Stimulated activated CD4-positive, alpha-beta T cell treated with anti-CD3 and anti-CD28 coated beads, TNF-alpha, amount 100 ng/mL, for 4 hours (primary cell): ENCODE results near the gene S100A2.
"Not testable (repeated sequence)": the region's sequence is repeated elsewhere in the genome, so short reads cannot be mapped to it uniquely, and the experiment has no call there.

Experiments
- DNase-seq, 3 experiments: peaks; one replicate each; pipeline ENCODE4 v3.0.0-alpha.2; 2020; ENCODE audit warnings: low read depth in 3 of 3

The S100A2 gene

DNA sequence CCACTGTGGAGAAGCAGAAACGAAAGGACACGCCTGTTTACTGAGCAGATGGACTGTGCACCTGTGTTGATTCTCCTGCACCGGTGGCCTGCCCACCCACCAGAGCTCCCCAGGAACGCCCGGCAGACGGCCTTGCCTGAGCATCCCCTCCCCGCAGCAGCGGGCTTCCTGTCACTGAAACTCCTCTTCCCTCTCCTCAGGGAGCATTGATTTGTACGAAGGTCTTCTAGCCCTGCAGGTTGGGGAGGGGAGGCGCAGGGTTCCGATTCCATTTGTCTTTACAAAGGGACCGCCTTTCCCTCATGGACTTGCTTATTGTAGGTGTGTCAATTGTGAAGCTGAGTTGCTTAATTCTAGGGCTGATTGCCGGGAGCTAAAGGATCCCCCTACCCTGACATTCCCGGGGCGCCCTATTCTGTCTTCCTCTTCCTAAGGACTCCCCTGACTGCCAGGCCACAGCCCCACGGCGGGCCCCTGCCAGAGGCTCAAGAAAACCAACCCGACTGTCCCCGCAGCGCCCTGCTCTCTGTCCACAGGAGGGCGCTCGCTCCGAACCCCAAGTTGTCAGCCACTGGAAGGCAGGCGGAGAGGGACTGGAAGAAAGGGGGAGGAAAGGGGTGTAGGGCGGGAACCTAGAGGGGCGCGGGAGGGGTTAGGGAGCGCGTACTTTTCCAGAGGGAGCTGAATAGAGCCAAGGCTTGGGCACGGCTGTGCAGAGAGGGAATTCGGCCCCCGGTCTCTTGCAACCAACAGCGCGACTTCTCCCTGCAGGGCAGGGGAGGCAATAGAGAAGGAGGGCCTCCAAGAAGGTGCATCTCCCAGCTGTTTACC, 32.7 kb downstream of the S100A2 start:
- DNase-seq: peak; percentile 55 to 66 (median 58)

DNA sequence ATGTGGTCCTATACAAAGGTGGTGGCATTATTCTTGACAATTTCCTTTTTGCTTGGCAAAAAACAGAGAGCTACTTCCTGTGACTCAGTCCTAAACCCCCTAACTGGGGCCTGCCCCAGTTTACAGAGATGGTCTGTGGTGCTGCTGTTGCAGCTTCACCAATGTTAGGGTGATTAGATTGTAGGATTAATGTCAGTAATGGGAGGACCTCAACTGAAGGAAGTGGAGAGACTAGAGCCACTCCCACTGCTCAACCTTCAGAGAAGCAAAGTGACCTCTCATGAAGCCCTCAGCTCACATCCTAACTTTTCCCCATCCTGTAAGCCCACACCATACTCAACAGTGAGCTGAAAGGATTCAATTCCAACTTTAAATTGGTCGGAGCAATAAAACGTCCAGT, 33.5 kb downstream of the S100A2 start:
- DNase-seq: peak in 1 of 3 experiments; percentile 36

DNA sequence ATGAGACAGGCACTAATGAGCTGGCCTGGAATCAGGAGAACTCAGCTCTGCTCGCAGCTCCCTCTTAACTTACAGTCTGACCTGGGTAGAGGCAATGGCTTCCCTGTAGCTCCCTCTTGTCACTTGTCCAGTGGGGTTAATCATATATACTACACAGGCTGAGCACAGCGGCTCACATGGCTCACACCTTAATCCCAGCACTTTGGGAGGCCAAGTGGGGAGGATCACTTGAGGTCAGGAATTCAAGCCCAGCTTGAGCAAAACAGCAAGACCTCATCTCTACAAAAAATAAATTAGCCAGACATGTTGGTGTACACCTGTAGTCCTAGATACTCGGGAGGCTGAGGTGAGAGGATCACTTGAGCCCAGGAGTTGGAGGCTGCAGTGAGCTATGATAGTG, 34.0 kb downstream of the S100A2 start:
- no peak for DNase-seq

DNA sequence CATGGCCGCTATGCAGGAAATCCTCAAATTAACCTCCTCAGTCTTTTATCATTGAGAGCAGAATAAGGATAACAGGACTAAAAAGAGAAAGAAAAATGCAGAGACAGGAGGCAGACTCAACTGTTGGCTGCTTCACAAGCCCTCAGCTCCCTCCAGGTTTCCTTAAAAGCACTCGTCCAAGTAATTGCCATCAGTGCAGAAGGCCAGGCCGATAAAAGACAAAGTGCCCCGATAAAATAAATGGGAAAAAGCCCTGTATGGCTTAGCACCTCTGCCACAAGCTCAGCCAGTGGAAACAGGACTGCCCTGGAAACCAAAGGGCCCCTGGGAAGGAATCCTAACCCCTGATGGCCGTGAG, 38.0 kb downstream of the S100A2 start:
- DNase-seq: no peak

DNA sequence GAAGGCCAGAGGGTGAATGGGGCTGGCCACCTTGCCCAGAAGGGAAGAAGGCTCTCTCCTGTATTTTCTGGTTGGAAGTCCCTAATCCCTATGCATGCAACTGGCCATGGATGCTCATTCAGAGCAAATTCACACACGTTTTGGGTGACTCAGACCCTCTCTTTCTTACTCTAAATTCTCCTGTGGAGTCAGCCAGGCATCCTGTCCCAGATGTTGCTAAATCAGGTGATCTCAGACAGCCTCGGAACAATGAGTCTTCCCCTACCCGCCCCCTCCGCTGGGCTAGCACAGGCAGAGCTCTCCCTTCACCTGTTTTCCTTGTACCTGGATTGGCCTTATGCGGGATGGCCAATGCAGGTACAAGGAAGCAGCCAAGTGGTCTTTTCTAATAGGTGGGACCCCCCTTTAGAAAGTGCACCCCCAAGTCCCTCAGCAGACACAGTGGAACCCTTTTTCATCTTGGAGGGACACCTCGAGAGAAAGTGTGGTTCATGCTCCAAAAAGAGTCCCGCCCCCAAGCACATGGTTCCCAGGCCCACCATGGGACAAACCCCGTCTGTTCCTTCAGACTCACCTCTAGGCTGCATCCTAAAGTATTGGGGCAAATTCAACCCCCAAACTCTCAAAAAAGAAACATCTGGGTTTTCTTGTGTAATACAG, 38.5 kb downstream of the S100A2 start:
- DNase-seq: no peak

DNA sequence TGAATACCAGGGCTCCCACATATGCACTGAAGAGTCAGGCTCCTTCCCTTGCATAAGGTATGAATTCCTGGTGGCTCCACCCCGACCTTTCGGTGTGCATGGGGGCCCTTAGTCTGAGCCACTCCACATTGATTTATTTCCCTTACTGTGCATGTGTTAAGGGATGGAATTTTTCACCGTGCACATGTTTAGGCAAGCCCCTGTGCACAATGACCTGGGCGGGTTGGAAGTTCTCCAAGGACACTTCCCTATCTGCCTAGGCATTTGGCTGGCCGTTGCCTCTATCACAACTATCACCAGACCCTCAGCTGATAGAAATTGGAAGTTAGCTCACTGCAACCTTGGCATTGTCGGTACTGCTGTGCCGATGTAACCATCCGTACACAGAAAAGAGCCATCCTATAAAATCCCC, 39.5 kb downstream of the S100A2 start:
- no peak for DNase-seq

DNA sequence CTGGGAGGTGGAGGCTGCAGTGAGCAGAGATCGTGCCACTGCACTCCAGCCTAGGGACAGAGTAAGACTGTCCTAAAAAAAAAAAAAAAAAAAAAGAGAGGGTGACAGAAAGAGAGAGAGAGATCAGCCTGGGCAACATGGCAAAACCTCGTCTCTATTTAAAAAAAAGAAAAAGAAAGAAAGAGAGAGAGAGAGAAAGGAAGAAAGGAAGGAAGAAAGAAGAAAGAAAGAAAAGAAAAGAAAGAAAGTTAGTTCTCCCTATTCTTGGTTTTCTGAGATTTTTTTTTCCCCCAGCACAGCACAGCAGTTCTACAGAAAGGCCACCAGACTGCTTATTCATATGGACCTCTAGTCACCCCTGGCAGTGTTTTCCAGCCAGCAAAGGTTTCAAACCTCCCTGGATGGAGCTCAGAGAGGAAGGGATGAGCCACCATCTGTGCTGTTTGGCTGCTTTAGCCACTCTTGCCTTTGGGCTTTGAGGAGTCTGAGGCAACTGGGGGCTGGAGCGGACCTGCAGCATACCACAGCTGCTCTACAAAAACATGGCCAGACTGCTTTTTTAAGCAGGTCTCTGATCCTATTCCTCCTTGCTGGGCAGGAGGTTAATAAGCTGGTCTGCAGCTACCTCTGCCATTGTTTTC, 40.4 kb downstream of the S100A2 start:
- DNase-seq: no peak

DNA sequence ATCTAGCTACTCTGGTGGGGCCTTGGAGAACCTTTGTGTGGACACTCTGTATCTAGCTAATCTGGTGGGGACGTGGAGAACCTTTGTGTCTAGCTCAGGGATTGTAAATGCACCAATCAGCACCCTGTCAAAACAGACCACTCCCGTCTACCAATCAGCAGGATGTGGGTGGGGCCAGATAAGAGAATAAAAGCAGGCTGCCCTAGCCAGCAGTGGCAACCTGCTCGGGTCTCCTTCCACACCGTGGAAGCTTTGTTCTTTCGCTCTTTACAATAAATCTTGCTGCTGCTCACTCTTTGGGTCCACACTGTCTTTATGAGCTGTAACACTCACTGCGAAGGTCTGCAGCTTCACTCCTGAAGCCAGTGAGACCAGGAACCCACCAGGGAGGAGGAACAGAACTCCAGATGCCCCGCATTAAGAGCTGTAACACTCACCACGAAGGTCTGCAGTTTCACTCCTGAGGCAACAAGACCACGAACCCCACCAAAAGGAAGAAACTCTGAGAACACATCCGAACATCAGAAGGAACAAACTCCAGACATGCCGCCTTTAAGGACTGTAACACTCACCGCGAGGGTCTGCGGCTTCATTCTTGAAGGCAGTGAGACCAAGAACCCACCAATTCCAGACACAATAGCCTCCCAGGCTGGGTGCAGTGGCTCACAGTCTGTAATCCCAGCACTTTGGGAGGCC, 43.1 kb downstream of the S100A2 start:
- not testable (repeated sequence) for DNase-seq

DNA sequence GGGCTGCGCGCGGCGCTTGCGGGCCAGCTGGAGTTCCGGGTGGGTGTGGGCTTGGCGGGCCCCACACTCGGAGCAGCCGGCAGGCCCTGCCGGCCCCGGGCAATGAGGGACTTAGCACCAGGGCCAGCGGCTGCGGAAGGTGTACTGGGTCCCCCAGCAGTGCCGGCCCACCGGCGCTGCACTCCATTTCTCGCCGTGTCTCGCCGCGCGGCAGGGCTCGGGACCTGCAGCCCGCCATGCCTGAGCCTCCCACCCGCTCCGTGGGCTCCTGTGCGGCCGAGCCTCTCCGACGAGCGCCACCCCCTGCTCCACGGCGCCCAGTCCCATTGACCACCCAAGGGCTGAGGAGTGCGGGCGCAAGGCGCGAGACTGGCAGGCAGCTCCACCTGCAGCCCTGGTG, 43.8 kb downstream of the S100A2 start:
- not testable (repeated sequence) for DNase-seq

DNA sequence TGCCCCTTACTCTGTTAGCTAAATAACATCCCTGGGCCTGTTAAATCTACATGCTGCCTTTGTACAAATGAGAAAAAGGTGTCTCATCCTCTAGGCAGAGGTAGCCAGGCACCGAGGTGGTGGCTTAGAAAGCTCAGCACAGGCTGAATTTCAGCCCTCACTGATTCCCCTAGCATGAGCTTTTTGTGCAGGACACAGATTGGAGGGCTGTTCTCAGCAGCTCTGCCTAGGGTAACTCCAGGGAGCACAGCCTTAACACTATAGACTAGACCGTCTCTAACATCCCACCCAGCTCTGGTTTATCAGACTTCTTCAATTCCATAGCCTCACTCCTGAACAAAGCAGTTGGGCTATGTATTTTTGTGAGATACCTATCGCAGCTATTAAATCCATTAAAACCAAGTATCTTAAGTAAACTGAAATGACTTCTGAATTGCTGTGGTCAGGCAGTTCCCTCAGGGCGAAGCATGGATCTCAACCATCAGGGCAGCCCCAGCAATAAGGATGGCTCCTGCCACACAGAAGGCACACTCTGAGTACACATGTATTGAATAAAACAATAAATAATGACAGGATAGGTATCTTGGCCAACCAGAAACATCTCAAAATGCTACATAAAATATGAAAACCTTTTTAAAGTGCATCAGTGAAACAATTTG, 44.7 kb downstream of the S100A2 start:
- DNase-seq: no peak

DNA sequence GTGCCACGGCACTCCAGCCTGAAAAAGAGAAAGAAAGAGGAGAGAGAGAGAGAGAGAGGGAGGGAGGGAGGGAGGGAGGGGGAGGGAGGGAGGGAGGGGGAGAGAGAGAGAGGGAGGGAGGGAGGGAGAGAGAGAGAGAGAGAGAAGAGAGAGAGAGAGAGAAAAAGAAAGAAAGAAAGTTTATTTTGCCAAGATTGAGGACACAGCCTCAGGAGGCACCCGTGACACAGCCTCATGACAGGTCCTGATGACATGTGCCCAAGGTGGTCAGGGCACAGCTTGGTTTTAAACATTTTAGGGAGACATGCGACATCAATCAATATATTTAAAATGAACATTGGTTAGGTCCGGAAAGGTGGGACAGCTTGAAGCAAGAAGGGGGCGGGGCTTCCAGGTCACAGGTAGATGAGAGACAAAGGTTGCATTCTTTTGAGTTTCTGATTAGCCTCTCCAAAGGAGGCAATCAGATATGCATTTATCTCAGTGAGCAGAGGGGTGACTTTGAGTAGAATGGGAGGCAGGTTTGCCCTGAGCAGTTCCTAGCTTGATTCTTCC, 45.4 kb downstream of the S100A2 start:
- not testable (repeated sequence) for DNase-seq

DNA sequence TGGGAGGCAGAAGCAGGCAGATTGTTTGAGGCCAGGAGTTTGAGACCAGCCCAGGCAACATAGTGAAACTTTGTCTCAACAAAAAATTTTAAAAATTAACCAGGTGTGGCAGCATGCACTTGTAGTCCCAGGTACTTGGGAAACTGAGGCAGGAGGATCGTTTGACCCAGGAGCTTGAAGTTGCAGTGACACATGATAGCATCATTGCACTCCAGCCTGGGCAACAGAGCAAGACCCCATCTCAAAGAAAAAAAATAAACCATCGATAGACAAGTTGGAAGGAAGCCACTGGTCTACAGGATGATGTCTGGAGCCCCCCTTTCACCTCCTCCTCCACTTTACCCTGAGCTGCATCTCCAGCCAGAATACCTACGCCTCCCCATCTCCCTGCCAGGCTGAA, 46.4 kb downstream of the S100A2 start:
- DNase-seq: no peak

DNA sequence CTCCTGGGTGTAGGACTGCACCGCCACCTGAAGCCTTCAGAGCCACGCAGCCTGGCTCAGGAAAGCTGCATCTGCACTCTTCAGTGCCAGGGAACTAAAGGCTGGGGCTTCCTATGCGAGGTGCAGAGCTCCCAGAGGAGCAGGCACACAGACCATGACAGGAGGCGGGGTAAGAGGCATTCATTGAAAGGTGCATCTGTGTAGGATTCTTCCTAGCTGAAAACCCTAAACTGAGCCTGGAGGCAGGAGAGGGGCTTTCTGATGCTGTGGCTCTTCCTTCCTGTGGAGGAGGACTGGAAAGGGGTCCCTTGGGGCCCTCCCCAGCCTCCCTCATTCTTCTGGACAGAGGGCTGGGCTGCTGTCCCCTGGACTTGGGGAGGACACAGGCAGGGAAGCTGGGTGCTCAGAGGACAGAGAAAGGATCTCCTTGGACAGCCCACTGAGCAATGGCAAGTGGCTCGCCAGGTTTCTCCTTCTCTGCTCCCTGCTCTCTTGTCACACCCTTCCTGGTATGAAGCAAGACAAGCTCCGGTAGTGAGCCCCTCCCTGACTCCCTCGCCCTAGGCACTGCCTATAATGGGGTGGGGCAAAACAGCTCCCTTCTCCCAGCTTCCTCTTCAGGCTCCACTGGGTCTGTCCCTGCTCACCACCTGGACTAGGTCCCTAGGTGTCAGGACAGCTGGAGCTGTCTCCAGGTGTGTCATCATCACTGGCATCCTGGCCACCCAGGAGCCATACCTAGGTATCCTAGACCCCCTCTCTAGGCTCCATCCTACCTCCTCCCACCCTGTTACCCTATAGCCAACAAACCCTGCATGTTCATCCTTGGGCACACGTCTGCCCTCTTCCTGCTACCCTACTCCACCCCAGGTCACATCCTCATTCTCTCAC, 49.9 kb downstream of the S100A2 start:
- no peak for DNase-seq

DNA sequence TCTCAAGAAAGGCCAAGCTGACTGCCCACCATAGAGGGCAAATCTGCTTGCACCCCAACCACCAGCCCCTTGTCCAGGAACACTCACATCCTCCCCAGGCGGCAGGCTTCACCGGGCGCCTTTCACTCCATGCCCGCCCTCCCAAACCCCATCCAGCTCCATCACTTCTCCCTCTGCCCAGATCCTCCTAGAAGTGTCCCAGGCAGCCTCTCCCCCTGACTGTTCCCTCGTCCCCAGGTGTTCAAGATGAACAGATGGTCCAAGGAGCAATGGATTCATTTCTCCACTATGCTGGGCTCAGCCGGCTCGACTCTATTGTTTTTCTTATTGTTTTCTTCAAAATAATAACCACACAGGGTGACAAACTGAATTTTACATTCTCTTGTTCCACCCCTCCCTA, 52.0 kb downstream of the S100A2 start:
- no peak for DNase-seq

DNA sequence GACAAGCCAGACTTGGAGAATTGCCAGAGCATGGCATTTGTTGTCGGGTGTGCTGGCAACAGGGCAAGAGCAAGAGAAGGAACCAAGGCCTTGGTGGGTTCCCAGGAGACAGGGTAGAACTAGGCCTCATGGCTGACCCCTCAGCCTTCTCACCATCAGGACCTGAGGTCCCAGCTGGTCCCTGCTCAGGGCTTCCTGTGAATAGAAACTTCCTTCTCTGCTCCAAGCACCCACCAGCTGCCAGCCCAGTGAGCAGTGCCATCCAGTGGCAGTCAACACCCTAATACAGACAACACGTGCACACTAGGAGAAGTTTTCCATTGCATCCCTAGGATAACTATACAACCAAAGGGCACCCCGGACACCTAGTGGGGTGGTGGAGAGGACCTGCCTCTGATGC, 52.6 kb downstream of the S100A2 start:
- DNase-seq: no peak
